SK-N-SH (cell line): ENCODE measurements around the gene RASSF3. TPM values are rescaled to one million over a fixed set of nuclear protein-coding genes. Genes with fewer than 3 reads are reported as not detected.

Experiments used
- CTCF ChIA-PET: fragments of 300-600, 350-600 bp; formaldehyde crosslinking; extraction: SDS; loops from one replicate; lab custom pipeline; 2021; lab: Yijun Ruan, JAX
- POLR2A ChIA-PET: fragments of 350-600 bp; sonication (Branson Sonifier 250); formaldehyde crosslinking; extraction: SDS; loops from one replicate; lab custom pipeline; 2020; ENCODE audit warnings: antibody characterized with exemption, inconsistent platforms; lab: Yijun Ruan, JAX
- DNase-seq: peaks from one replicate; pipeline ENCODE4 v3.0.0; 2012
- H2AFZ ChIP-seq: fragments of 200-600 bp; sonication (generic); 2 replicates; pipeline ENCODE4 v1.8.1; 2016; ENCODE audit warnings: antibody characterized with exemption, mild to moderate bottlenecking, low read depth
- H3F3A ChIP-seq: fragments of 200-600 bp; sonication (generic); replicated peaks from 2 replicates; pipeline ENCODE3; 2016; ENCODE audit warnings: antibody characterized with exemption, mild to moderate bottlenecking; ENCODE audit not compliant: insufficient read depth
- H3K27ac ChIP-seq, 2 experiments: fragments of 200-500 bp in 1 of 2; fragments of 200-600 bp in 1 of 2; sonication (Bioruptor generic) in 1 of 2; sonication (generic), shearing (Covaris generic) in 1 of 2; 2 replicates each; pipeline versions ENCODE4 v1.5.1 to v1.6.1; 2014 to 2016; ENCODE audit warnings: low read depth in 2 of 2, inconsistent platforms in 1 of 2, low read length in 1 of 2, mild to moderate bottlenecking in 1 of 2, mixed read lengths in 1 of 2
- H3K27me3 ChIP-seq: fragments of 200-600 bp; sonication (generic), shearing (Covaris generic); 2 replicates; pipeline ENCODE4 v1.6.1; 2016; ENCODE audit warnings: mixed run types; ENCODE audit not compliant: insufficient read depth
- H3K36me3 ChIP-seq, 2 experiments: fragments of 200-500 bp in 1 of 2; fragments of 200-600 bp in 1 of 2; sonication (Bioruptor generic) in 1 of 2; sonication (generic) in 1 of 2; replicated peaks in 1 of 2; 2 replicates each; pipeline versions ENCODE3 to v1.5.1; 2014 to 2016; ENCODE audit warnings: low read length in 1 of 2, mild to moderate bottlenecking in 1 of 2; ENCODE audit not compliant: insufficient read depth in 2 of 2, control insufficient read depth in 1 of 2
- H3K4me1 ChIP-seq, 2 experiments: fragments of 200-500 bp in 1 of 2; fragments of 200-600 bp in 1 of 2; sonication (Bioruptor generic) in 1 of 2; sonication (generic), shearing (Covaris generic) in 1 of 2; 2 replicates each; pipeline versions ENCODE4 v1.5.1 to v1.6.1; 2014 to 2016; ENCODE audit warnings: low read depth in 1 of 2, low read length in 1 of 2, mixed run types in 1 of 2; ENCODE audit not compliant: insufficient read depth in 2 of 2, control insufficient read depth in 1 of 2
- H3K4me2 ChIP-seq: fragments of 200-600 bp; sonication (generic), shearing (Covaris generic); 2 replicates; pipeline ENCODE4 v1.6.1; 2017; ENCODE audit warnings: mixed run types
- H3K4me3 ChIP-seq, 2 experiments: fragments of 200-500 bp in 1 of 2; fragments of 200-600 bp in 1 of 2; sonication (Bioruptor generic) in 1 of 2; sonication (generic), shearing (Covaris generic) in 1 of 2; 2 replicates each; pipeline versions ENCODE4 v1.5.1 to v1.8.1; 2014 to 2016; ENCODE audit warnings: low read depth in 2 of 2, inconsistent platforms in 1 of 2, low read length in 1 of 2, mild to moderate bottlenecking in 1 of 2, mixed read lengths in 1 of 2, moderate library complexity in 1 of 2
- H3K79me2 ChIP-seq: fragments of 200-600 bp; sonication (generic); 2 replicates; pipeline ENCODE4 v1.8.1; 2017; ENCODE audit warnings: mild to moderate bottlenecking; ENCODE audit not compliant: insufficient read depth
- H3K9ac ChIP-seq: fragments of 200-600 bp; sonication (generic); 2 replicates; pipeline ENCODE4 v1.6.1; 2017; ENCODE audit warnings: mixed run types
- H3K9me2 ChIP-seq: fragments of 200-600 bp; sonication (generic); 2 replicates; pipeline ENCODE4 v1.6.1; 2017; ENCODE audit warnings: mixed run types
- H3K9me3 ChIP-seq: fragments of 200-600 bp; sonication (generic); 2 replicates; pipeline ENCODE4 v1.6.1; 2017; ENCODE audit warnings: mixed run types, mild to moderate bottlenecking, moderate library complexity
- H4K20me1 ChIP-seq: fragments of 200-600 bp; sonication (generic); 2 replicates; pipeline ENCODE4 v1.6.1; 2017; ENCODE audit warnings: mild to moderate bottlenecking, mixed run types; ENCODE audit not compliant: insufficient read depth
- CHD2 ChIP-seq: fragments of 150-350 bp; IDR thresholded peaks from 2 replicates; pipeline ENCODE4 v1.6.1; 2018; ENCODE audit warnings: low read length; ENCODE audit not compliant: partially characterized antibody
- CTCF ChIP-seq: fragments of 200-600 bp; sonication (generic); IDR thresholded peaks from 2 replicates; pipeline ENCODE4 v1.6.1; 2017; ENCODE audit warnings: antibody characterized with exemption, mild to moderate bottlenecking, moderate library complexity
- FOSL2 ChIP-seq: IDR thresholded peaks from 2 replicates; pipeline ENCODE4 v1.4.0; 2012; ENCODE audit warnings: low read depth, mild to moderate bottlenecking, moderate library complexity, borderline replicate concordance
- FOXJ3 ChIP-seq: sonication (generic); formaldehyde crosslinking; IDR thresholded peaks from 2 replicates; pipeline ENCODE4 v1.5.1; 2020; ENCODE audit warnings: mild to moderate bottlenecking, missing genetic modification reagents
- GATA2 ChIP-seq: sonication (generic); formaldehyde crosslinking; IDR thresholded peaks from 2 replicates; pipeline ENCODE4 v1.5.0; 2020; ENCODE audit warnings: mild to moderate bottlenecking, missing genetic modification reagents
- JUND ChIP-seq: IDR thresholded peaks from 2 replicates; pipeline ENCODE4 v1.4.0; 2012
- MXI1 ChIP-seq: IDR thresholded peaks from 2 replicates; pipeline ENCODE4 v1.6.1; 2012; ENCODE audit warnings: mild to moderate bottlenecking, low read depth, low read length, improper control_type of control experiment
- NFIC ChIP-seq: IDR thresholded peaks from 2 replicates; pipeline ENCODE4 v1.4.0; 2012; ENCODE audit warnings: borderline replicate concordance
- PBX3 ChIP-seq: IDR thresholded peaks from 2 replicates; pipeline ENCODE4; 2012
- POLR2AphosphoS5 ChIP-seq: IDR thresholded peaks from 2 replicates; pipeline ENCODE4 v1.6.1; 2012; ENCODE audit warnings: low read depth, low read length
- RAD21 ChIP-seq: IDR thresholded peaks from 2 replicates; pipeline ENCODE4 v1.6.1; 2012; ENCODE audit warnings: mild to moderate bottlenecking, low read length
- RCOR1 ChIP-seq: fragments of 150-350 bp; IDR thresholded peaks from 2 replicates; pipeline ENCODE4 v1.6.1; 2017; ENCODE audit warnings: antibody characterized with exemption, low read length
- REST ChIP-seq: IDR thresholded peaks from 2 replicates; pipeline ENCODE4 v1.6.1; 2012; ENCODE audit warnings: mild to moderate bottlenecking, low read depth, low read length, moderate library complexity
- RFX5 ChIP-seq: IDR thresholded peaks from 2 replicates; pipeline ENCODE4 v1.6.1; 2012; ENCODE audit warnings: mild to moderate bottlenecking, improper control_type of control experiment, low read length
- RXRA ChIP-seq: IDR thresholded peaks from 2 replicates; pipeline ENCODE4 v1.4.0; 2012; ENCODE audit warnings: low read depth, mild to moderate bottlenecking, borderline replicate concordance
- SIN3A ChIP-seq: IDR thresholded peaks from 2 replicates; pipeline ENCODE4 v1.6.1; 2012; ENCODE audit warnings: low read depth, mild to moderate bottlenecking, low read length, moderate library complexity, borderline replicate concordance
- SMC3 ChIP-seq: IDR thresholded peaks from 2 replicates; pipeline ENCODE4 v1.6.1; 2012; ENCODE audit warnings: low read depth, low read length, improper control_type of control experiment
- TCF12 ChIP-seq: IDR thresholded peaks from 2 replicates; pipeline ENCODE4 v1.4.0; 2012
- TEAD4 ChIP-seq: IDR thresholded peaks from 2 replicates; pipeline ENCODE4 v1.4.0; 2012; ENCODE audit warnings: mild to moderate bottlenecking, borderline replicate concordance; ENCODE audit not compliant: insufficient read depth
- WGBS: methylation state at CpG from one replicate; pipeline ENCODE4 v1.1.6; 2017; ENCODE audit warnings: low lambda C conversion rate; 5-methylcytosine and 5-hydroxymethylcytosine counted together
- polyA plus RNA-seq, 3 experiments: library from polyadenylated mRNA; depleted of rRNA; stranded (reverse); fragments of >200 nt; gene quantifications; 2 replicates each; pipeline ENCODE4 v1.2.3, GENCODE V29; 2012
- TF ChIP-seq, protein P1 (sequence below): IDR thresholded peaks from 2 replicates; pipeline ENCODE4 v1.4.0; 2012; ENCODE audit warnings: low read depth
- TF ChIP-seq, protein P2 (sequence below): fragments of 150-350 bp; IDR thresholded peaks from 2 replicates; pipeline ENCODE4 v1.6.1; 2016; ENCODE audit warnings: mild to moderate bottlenecking, low read depth, low read length
- TF ChIP-seq, protein P3 (sequence below): fragments of 150-350 bp; IDR thresholded peaks from 2 replicates; pipeline ENCODE4 v1.6.1; 2017; ENCODE audit warnings: antibody characterized with exemption, low read length, low read depth, borderline replicate concordance

The RASSF3 gene
- polyA plus RNA-seq, 1 of the 3 experiments (the other 2 are of a cell fraction): 11.1 TPM

- TF ChIP-seq PBX3: no peak
Measured at GRCh38 chr12:64731683-64732082, 121.4 kb downstream of the RASSF3 start (continued).

- Histone ChIP-seq H3K4me2 (peak overlapping the region; percentile 9; the same call in 1 of the 2 replicates), H3F3A (peaks cover 21% of the 10 kb centered on the region), H3K36me3 (peaks cover 22 to 56% of the 10 kb centered on the region in 2 experiments), H3K27me3 (no peaks in the 10 kb centered on the region), H4K20me1 (no peaks in the 10 kb centered on the region), H2AFZ (no peak overlapping the region), H3K79me2 (no peaks in the 10 kb centered on the region), H3K4me3 (no peak overlapping the region), H3K9me3 (no peaks in the 10 kb centered on the region), H3K27ac (peak overlapping the region; percentile 3 to 40; a peak in 2 of 4 replicates), H3K9me2 (no peaks in the 10 kb centered on the region), H3K4me1 (peaks cover 11 to 16% of the 10 kb centered on the region in 2 experiments), H3K9ac (no peak overlapping the region)
- 13% methylated on average over 2 of the region's 4 CpGs for WGBS
- POLR2A ChIA-PET: no interaction called here
- CTCF ChIA-PET: interaction anchor here (0.6 to 1.1 kb wide), 2 partner anchors 36 to 229 kb away, joined by 3 read pairs; no protein-coding TSS in a partner anchor
- no peak for DNase-seq
- TF ChIP-seq RFX5 (no peak), GATA2 (CRISPR knock-in tag) (no peak), NFIC (peak; percentile 99), SIN3A (peak; percentile 94; the same call in 1 of the 2 replicates), POLR2AphosphoS5 (peak; percentile 62; the same call in 1 of the 2 replicates), REST (no peak), CHD2 (no peak), JUND (peak; percentile 81), RXRA (peak; percentile 80; the same call in 1 of the 2 replicates), TCF12 (peak; percentile 98), SMC3 (no peak), RCOR1 (no peak), FOSL2 (peak; percentile 92), CTCF (no peak), FOXJ3 (CRISPR knock-in tag) (no peak), TEAD4 (peak; percentile 83), PBX3 (peak; percentile 97), RAD21 (no peak), MXI1 (no peak)
- TF ChIP-seq, protein P1, sequence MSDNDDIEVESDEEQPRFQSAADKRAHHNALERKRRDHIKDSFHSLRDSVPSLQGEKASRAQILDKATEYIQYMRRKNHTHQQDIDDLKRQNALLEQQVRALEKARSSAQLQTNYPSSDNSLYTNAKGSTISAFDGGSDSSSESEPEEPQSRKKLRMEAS: peak; percentile 75
- TF ChIP-seq, protein P2, sequence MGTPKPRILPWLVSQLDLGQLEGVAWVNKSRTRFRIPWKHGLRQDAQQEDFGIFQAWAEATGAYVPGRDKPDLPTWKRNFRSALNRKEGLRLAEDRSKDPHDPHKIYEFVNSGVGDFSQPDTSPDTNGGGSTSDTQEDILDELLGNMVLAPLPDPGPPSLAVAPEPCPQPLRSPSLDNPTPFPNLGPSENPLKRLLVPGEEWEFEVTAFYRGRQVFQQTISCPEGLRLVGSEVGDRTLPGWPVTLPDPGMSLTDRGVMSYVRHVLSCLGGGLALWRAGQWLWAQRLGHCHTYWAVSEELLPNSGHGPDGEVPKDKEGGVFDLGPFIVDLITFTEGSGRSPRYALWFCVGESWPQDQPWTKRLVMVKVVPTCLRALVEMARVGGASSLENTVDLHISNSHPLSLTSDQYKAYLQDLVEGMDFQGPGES: no peak
- TF ChIP-seq, protein P3, sequence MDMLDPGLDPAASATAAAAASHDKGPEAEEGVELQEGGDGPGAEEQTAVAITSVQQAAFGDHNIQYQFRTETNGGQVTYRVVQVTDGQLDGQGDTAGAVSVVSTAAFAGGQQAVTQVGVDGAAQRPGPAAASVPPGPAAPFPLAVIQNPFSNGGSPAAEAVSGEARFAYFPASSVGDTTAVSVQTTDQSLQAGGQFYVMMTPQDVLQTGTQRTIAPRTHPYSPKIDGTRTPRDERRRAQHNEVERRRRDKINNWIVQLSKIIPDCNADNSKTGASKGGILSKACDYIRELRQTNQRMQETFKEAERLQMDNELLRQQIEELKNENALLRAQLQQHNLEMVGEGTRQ: no peak
Measured at GRCh38 chr12:64733857-64734256, 123.6 kb downstream of the RASSF3 start.
